ENCODE data around the gene PEX7. TPM values are rescaled to one million over a fixed set of nuclear protein-coding genes. Genes with fewer than 3 reads are reported as not detected.

The PEX7 gene
- polyA plus RNA-seq, 3 donors, result 3.0 to 6.1 (median 3.9) TPM

- Histone ChIP-seq H3K27me3 (ENCODE audit: control insufficient read depth in 2 of 2, insufficient read depth in 2 of 2, low read length in 2 of 2) (no peaks in the 10 kb centered on the region), H3K36me3 (replicated peaks in 1 of 2; ENCODE audit: control insufficient read depth in 1 of 2, insufficient read depth in 2 of 2, low read length in 2 of 2) (no peaks in the 10 kb centered on the region), H3K27ac (ENCODE audit: low read depth in 1 of 2, low read length in 2 of 2) (no peak overlapping the region), H3K79me2 (ENCODE audit: insufficient read depth, low read length) (no peaks in the 10 kb centered on the region), H4K20me1 (ENCODE audit: insufficient read depth, low read length) (no peaks in the 10 kb centered on the region), H2AFZ (ENCODE audit: insufficient read depth, low read depth, low read length, poor library complexity, severe bottlenecking) (no peak overlapping the region), H3K4me3 (replicated peaks in 1 of 3; ENCODE audit: low read depth in 2 of 3, low read length in 3 of 3) (no peak overlapping the region), H3K4me2 (replicated peaks; ENCODE audit: extremely low read depth, low read length, poor library complexity, severe bottlenecking) (no peak overlapping the region), H3K9me3 (replicated peaks in 1 of 2; ENCODE audit: control insufficient read depth in 1 of 2, insufficient read depth in 1 of 2, low read length in 2 of 2) (no peaks in the 10 kb centered on the region), H3K4me1 (ENCODE audit: control insufficient read depth in 1 of 2, insufficient read depth in 2 of 2, low read length in 2 of 2) (peaks cover 1 to 5% of the 10 kb centered on the region in 2 donors), H3K9ac (ENCODE audit: insufficient read depth, low read length, poor library complexity, severe bottlenecking) (no peak overlapping the region)
- WGBS (ENCODE audit: insufficient coverage), result 97% methylated on average over 3 of the region's 4 CpGs
- Mint-ChIP-seq H3K36me3 (peaks cover 5 to 8% of the 10 kb centered on the region in 2 donors), H3K27me3 (ENCODE audit: low read depth in 3 of 3) (peaks cover 0 to 2% (median 0%) of the 10 kb centered on the region in 3 donors), H3K4me1 (peaks cover 3% of the 10 kb centered on the region), H3K4me3 (no peak overlapping the region), H3K27ac (no peak overlapping the region), H3K9me3 (no peaks in the 10 kb centered on the region)
- no peak for TF ChIP-seq CTCF (IDR thresholded peaks at IDR 0.05)
- DNase-seq, result no peak
- intact Hi-C loops (cut with micrococcal nuclease), result no loop called here
These were observed 42.3 kb downstream of the PEX7 start for GRCh38 chr6:136864676-136865075.

GRCh38 chr6:136866872-136867416 is 44.6 kb downstream of the PEX7 start:
- intact Hi-C loops (cut with micrococcal nuclease), result no loop called here

More at GRCh38 chr6:136866872-136867416, 44.6 kb downstream of the PEX7 start:
- H3K4me1 Mint-ChIP-seq, result no peaks in the 10 kb centered on the region
- no peak for DNase-seq
- Histone ChIP-seq H4K20me1 (ENCODE audit: insufficient read depth, low read length) (no peaks in the 10 kb centered on the region), H3K4me3 (replicated peaks in 1 of 3; ENCODE audit: low read depth in 2 of 3, low read length in 3 of 3) (no peak overlapping the region), H3K9ac (ENCODE audit: insufficient read depth, low read length, poor library complexity, severe bottlenecking) (no peak overlapping the region), H3K27ac (ENCODE audit: low read depth in 1 of 2, low read length in 2 of 2) (no peak overlapping the region), H3K4me1 (ENCODE audit: control insufficient read depth in 1 of 2, insufficient read depth in 2 of 2, low read length in 2 of 2) (no peaks in the 10 kb centered on the region), H2AFZ (ENCODE audit: insufficient read depth, low read depth, low read length, poor library complexity, severe bottlenecking) (no peak overlapping the region), H3K9me3 (replicated peaks in 1 of 2; ENCODE audit: control insufficient read depth in 1 of 2, insufficient read depth in 1 of 2, low read length in 2 of 2) (no peaks in the 10 kb centered on the region), H3K4me2 (replicated peaks; ENCODE audit: extremely low read depth, low read length, poor library complexity, severe bottlenecking) (no peak overlapping the region), H3K27me3 (ENCODE audit: control insufficient read depth in 2 of 2, insufficient read depth in 2 of 2, low read length in 2 of 2) (no peaks in the 10 kb centered on the region), H3K36me3 (replicated peaks in 1 of 2; ENCODE audit: control insufficient read depth in 1 of 2, insufficient read depth in 2 of 2, low read length in 2 of 2) (peaks cover 4 to 6% of the 10 kb centered on the region in 2 donors), H3K79me2 (ENCODE audit: insufficient read depth, low read length) (no peaks in the 10 kb centered on the region)
- WGBS (ENCODE audit: insufficient coverage), result no CpG with 5 or more reads among the region's 4 CpGs
- peaks cover 7 to 19% of the 10 kb centered on the region in 2 donors for H3K36me3 Mint-ChIP-seq
- H3K27ac Mint-ChIP-seq, result no peak overlapping the region
- peaks cover 0 to 6% (median 0%) of the 10 kb centered on the region in 7 donors for H3K9me3 Mint-ChIP-seq
- peaks cover 0 to 2% (median 0%) of the 10 kb centered on the region in 3 donors for H3K27me3 Mint-ChIP-seq (ENCODE audit: low read depth in 3 of 3)
- no peak for TF ChIP-seq CTCF (IDR thresholded peaks at IDR 0.05)
- H3K4me3 Mint-ChIP-seq, result no peak overlapping the region
